WTC11 (cell line): ENCODE results near the gene ANKRD17. TPM values are rescaled to one million over a fixed set of nuclear protein-coding genes. Genes with fewer than 3 reads are reported as not detected.

ENCODE experiments used
- ATAC-seq: fragments of 200-7000 bp; cut with Tn5 transposase; 2 replicates; pipeline ENCODE4 v1.10.0; 2021; ENCODE audit warnings: mild to moderate bottlenecking, moderate library complexity
- CTCF ChIA-PET: fragments of 300-600 bp; sonication (Branson Sonifier 250); formaldehyde crosslinking; loops from one replicate; lab custom pipeline; 2021; ENCODE audit warnings: antibody characterized with exemption; lab: Charles Lee
- POLR2A ChIA-PET: fragments of 350-600 bp; sonication (Branson Sonifier 250); formaldehyde crosslinking; loops from one replicate; lab custom pipeline; 2021; ENCODE audit warnings: antibody characterized with exemption; lab: Charles Lee
- DNase-seq: peaks from one replicate; pipeline ENCODE4 v3.0.0; 2021; ENCODE audit warnings: low spot score
- H3K27ac Mint-ChIP-seq: 2 replicates; pipeline ENCODE4 v1.8.0; 2021; ENCODE audit warnings: mixed read lengths
- H3K27me3 Mint-ChIP-seq: 2 replicates; pipeline ENCODE4 v1.8.0; 2021; ENCODE audit warnings: low read depth, mild to moderate bottlenecking, moderate library complexity, mixed read lengths
- H3K36me3 Mint-ChIP-seq: 2 replicates; pipeline ENCODE4 v1.8.0; 2021; ENCODE audit warnings: mixed read lengths
- H3K4me1 Mint-ChIP-seq: 2 replicates; pipeline ENCODE4 v1.8.0; 2022; ENCODE audit warnings: mixed read lengths
- H3K4me3 Mint-ChIP-seq: 2 replicates; pipeline ENCODE4 v1.8.0; 2021; ENCODE audit warnings: mild to moderate bottlenecking, moderate library complexity, mixed read lengths
- H3K9me3 Mint-ChIP-seq: 2 replicates; pipeline ENCODE4 v1.8.0; 2021; ENCODE audit warnings: mixed read lengths
- ATF3 ChIP-seq: sonication (generic); formaldehyde crosslinking; conservative IDR thresholded peaks from 2 replicates; pipeline ENCODE4 v1.8.1; 2022; ENCODE audit warnings: mild to moderate bottlenecking, missing genetic modification reagents
- E2F5 ChIP-seq: sonication (generic); formaldehyde crosslinking; IDR thresholded peaks from 2 replicates; pipeline ENCODE4 v1.8.1; 2022; ENCODE audit warnings: mild to moderate bottlenecking, moderate library complexity, missing genetic modification reagents
- ESRRA ChIP-seq: sonication (generic); formaldehyde crosslinking; IDR thresholded peaks from 2 replicates; pipeline ENCODE4 v1.8.1; 2022; ENCODE audit warnings: mild to moderate bottlenecking, missing genetic modification reagents, borderline replicate concordance
- NFATC4 ChIP-seq: fragments of 250-450 bp; sonication (Bioruptor Pico); IDR thresholded peaks from 2 replicates; pipeline ENCODE4 v1.9.0; 2021; ENCODE audit warnings: mild to moderate bottlenecking
- RORB ChIP-seq: fragments of 250-450 bp; sonication (Bioruptor Pico); IDR thresholded peaks from 2 replicates; pipeline ENCODE4 v1.9.0; 2021; ENCODE audit warnings: mild to moderate bottlenecking
- SMAD3 ChIP-seq: sonication (generic); formaldehyde crosslinking; IDR thresholded peaks from 2 replicates; pipeline ENCODE4 v1.8.0; 2022; ENCODE audit warnings: missing genetic modification reagents, mild to moderate bottlenecking, borderline replicate concordance
- SP1 ChIP-seq: sonication (generic); formaldehyde crosslinking; conservative IDR thresholded peaks from 2 replicates; pipeline ENCODE4 v1.8.1; 2022; ENCODE audit warnings: missing genetic modification reagents
- ZNF121 ChIP-seq: sonication (generic); formaldehyde crosslinking; IDR thresholded peaks from 2 replicates; pipeline ENCODE4 v1.8.0; 2023; ENCODE audit warnings: missing genetic modification reagents
- ZNF138 ChIP-seq: sonication (generic); formaldehyde crosslinking; conservative IDR thresholded peaks from 2 replicates; pipeline ENCODE4 v1.8.1; 2022; ENCODE audit warnings: mild to moderate bottlenecking, moderate library complexity, missing genetic modification reagents
- total RNA-seq: library from RNA; stranded (reverse); gene quantifications from 3 replicates; pipeline ENCODE4 v1.2.3, GENCODE V29; 2021
- TF ChIP-seq, protein P1 (sequence below): fragments of 250-450 bp; sonication (Bioruptor Pico); IDR thresholded peaks from 2 replicates; pipeline ENCODE4 v1.9.0; 2021; ENCODE audit warnings: mild to moderate bottlenecking, borderline replicate concordance
- TF ChIP-seq, protein P2 (sequence below): sonication (generic); formaldehyde crosslinking; IDR thresholded peaks from 2 replicates; pipeline ENCODE4 v1.8.0; 2022; ENCODE audit warnings: mild to moderate bottlenecking, missing genetic modification reagents
- TF ChIP-seq, protein P3 (sequence below): sonication (generic); formaldehyde crosslinking; IDR thresholded peaks from 2 replicates; pipeline ENCODE4 v1.8.1; 2022; ENCODE audit warnings: missing genetic modification reagents, borderline replicate concordance
- TF ChIP-seq, protein P4 (sequence below): sonication (generic); formaldehyde crosslinking; IDR thresholded peaks from 2 replicates; pipeline ENCODE4 v1.8.1; 2023; ENCODE audit warnings: mild to moderate bottlenecking, missing genetic modification reagents

The ANKRD17 gene
- total RNA-seq, 1 experiment from 2014 or later: 76.0 TPM

- TF ChIP-seq, protein P1, sequence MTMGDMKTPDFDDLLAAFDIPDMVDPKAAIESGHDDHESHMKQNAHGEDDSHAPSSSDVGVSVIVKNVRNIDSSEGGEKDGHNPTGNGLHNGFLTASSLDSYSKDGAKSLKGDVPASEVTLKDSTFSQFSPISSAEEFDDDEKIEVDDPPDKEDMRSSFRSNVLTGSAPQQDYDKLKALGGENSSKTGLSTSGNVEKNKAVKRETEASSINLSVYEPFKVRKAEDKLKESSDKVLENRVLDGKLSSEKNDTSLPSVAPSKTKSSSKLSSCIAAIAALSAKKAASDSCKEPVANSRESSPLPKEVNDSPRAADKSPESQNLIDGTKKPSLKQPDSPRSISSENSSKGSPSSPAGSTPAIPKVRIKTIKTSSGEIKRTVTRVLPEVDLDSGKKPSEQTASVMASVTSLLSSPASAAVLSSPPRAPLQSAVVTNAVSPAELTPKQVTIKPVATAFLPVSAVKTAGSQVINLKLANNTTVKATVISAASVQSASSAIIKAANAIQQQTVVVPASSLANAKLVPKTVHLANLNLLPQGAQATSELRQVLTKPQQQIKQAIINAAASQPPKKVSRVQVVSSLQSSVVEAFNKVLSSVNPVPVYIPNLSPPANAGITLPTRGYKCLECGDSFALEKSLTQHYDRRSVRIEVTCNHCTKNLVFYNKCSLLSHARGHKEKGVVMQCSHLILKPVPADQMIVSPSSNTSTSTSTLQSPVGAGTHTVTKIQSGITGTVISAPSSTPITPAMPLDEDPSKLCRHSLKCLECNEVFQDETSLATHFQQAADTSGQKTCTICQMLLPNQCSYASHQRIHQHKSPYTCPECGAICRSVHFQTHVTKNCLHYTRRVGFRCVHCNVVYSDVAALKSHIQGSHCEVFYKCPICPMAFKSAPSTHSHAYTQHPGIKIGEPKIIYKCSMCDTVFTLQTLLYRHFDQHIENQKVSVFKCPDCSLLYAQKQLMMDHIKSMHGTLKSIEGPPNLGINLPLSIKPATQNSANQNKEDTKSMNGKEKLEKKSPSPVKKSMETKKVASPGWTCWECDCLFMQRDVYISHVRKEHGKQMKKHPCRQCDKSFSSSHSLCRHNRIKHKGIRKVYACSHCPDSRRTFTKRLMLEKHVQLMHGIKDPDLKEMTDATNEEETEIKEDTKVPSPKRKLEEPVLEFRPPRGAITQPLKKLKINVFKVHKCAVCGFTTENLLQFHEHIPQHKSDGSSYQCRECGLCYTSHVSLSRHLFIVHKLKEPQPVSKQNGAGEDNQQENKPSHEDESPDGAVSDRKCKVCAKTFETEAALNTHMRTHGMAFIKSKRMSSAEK (CRISPR knock-in tag): no peak
- no peak for TF ChIP-seq NFATC4 (CRISPR knock-in tag)
These were observed 35.9 kb downstream of the ANKRD17 start (continued) for GRCh38 chr4:73222466-73223257.

- Mint-ChIP-seq H3K36me3 (no peaks in the 10 kb centered on the region), H3K27ac (no peak overlapping the region), H3K4me3 (peak overlapping the region; percentile 6; the same call in 1 of the 2 replicates), H3K9me3 (no peaks in the 10 kb centered on the region), H3K4me1 (peaks cover 28% of the 10 kb centered on the region), H3K27me3 (no peaks in the 10 kb centered on the region)
- CTCF ChIA-PET: no interaction called here
- POLR2A ChIA-PET: no interaction called here
- TF ChIP-seq, protein P2, sequence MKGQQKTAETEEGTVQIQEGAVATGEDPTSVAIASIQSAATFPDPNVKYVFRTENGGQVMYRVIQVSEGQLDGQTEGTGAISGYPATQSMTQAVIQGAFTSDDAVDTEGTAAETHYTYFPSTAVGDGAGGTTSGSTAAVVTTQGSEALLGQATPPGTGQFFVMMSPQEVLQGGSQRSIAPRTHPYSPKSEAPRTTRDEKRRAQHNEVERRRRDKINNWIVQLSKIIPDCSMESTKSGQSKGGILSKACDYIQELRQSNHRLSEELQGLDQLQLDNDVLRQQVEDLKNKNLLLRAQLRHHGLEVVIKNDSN (CRISPR knock-in tag): no peak
- TF ChIP-seq, protein P3, sequence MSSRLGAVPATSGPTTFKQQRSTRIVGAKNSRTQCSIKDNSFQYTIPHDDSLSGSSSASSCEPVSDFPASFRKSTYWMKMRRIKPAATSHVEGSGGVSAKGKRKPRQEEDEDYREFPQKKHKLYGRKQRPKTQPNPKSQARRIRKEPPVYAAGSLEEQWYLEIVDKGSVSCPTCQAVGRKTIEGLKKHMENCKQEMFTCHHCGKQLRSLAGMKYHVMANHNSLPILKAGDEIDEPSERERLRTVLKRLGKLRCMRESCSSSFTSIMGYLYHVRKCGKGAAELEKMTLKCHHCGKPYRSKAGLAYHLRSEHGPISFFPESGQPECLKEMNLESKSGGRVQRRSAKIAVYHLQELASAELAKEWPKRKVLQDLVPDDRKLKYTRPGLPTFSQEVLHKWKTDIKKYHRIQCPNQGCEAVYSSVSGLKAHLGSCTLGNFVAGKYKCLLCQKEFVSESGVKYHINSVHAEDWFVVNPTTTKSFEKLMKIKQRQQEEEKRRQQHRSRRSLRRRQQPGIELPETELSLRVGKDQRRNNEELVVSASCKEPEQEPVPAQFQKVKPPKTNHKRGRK (CRISPR knock-in tag): no peak
- peak; percentile 27; the same call in 1 of the 2 replicates for ATAC-seq
- no peak for DNase-seq
These were observed 36.9 kb downstream of the ANKRD17 start for GRCh38 chr4:73221734-73222133.

- ChIA-PET CTCF (no interaction called here), POLR2A (no interaction called here)
- H3K9me3 Mint-ChIP-seq: no peaks in the 10 kb centered on the region
- H3K36me3 Mint-ChIP-seq: no peaks in the 10 kb centered on the region
- TF ChIP-seq RORB: no peak
- TF ChIP-seq ESRRA (CRISPR knock-in tag): no peak
- ATAC-seq (no peak), DNase-seq (no peak)
- no peaks in the 10 kb centered on the region for H3K27me3 Mint-ChIP-seq
- peaks cover 28% of the 10 kb centered on the region for H3K4me1 Mint-ChIP-seq
- no peak overlapping the region for H3K4me3 Mint-ChIP-seq
- H3K27ac Mint-ChIP-seq: no peak overlapping the region
These were observed 37.8 kb downstream of the ANKRD17 start for GRCh38 chr4:73220815-73221214.

GRCh38 chr4:73213916-73214653, 44.5 kb downstream of the ANKRD17 start:
- H3K27me3 Mint-ChIP-seq: no peaks in the 10 kb centered on the region
- DNase-seq (no peak), ATAC-seq (no peak)
- no peaks in the 10 kb centered on the region for H3K9me3 Mint-ChIP-seq
- no peaks in the 10 kb centered on the region for H3K4me1 Mint-ChIP-seq
- H3K4me3 Mint-ChIP-seq: no peak overlapping the region
- ChIA-PET CTCF (no interaction called here), POLR2A (no interaction called here)
- H3K27ac Mint-ChIP-seq: no peak overlapping the region
- 0 out of 2 replicates have a peak, but pooled peaks cover 6% of the 10 kb centered on the region for H3K36me3 Mint-ChIP-seq
- TF ChIP-seq ATF3 (CRISPR knock-in tag): no peak
- TF ChIP-seq NFATC4 (CRISPR knock-in tag): no peak
- TF ChIP-seq ZNF138 (CRISPR knock-in tag): no peak
- TF ChIP-seq, protein P4, sequence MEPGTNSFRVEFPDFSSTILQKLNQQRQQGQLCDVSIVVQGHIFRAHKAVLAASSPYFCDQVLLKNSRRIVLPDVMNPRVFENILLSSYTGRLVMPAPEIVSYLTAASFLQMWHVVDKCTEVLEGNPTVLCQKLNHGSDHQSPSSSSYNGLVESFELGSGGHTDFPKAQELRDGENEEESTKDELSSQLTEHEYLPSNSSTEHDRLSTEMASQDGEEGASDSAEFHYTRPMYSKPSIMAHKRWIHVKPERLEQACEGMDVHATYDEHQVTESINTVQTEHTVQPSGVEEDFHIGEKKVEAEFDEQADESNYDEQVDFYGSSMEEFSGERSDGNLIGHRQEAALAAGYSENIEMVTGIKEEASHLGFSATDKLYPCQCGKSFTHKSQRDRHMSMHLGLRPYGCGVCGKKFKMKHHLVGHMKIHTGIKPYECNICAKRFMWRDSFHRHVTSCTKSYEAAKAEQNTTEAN (CRISPR knock-in tag): no peak
- TF ChIP-seq, protein P1 (CRISPR knock-in tag): no peak
- no peak for TF ChIP-seq ZNF121 (CRISPR knock-in tag)
- no peak for TF ChIP-seq E2F5 (CRISPR knock-in tag)
- TF ChIP-seq SP1 (CRISPR knock-in tag): no peak
- no peak for TF ChIP-seq SMAD3 (CRISPR knock-in tag)
